HepG2 (cell line): ENCODE results near the gene SMNDC1. TPM values are rescaled to one million over a fixed set of nuclear protein-coding genes. Genes with fewer than 3 reads are reported as not detected.

Experiments
- ATAC-seq: fragments of 200-7000 bp; cut with Tn5 transposase; 3 replicates; pipeline ENCODE4 v1.9.1; 2020; ENCODE audit warnings: mild to moderate bottlenecking, moderate library complexity
- BruUV-seq: library from RNA; stranded (reverse); fragments of 400-500 nt; replicated peaks from 2 replicates; lab custom pipeline; 2021; lab: Mats Ljungman, UMichigan
- CTCF ChIA-PET: fragments of 300-600 bp; formaldehyde crosslinking; extraction: SDS; loops from one replicate; lab custom pipeline; 2021; ENCODE audit warnings: low total read pairs, inconsistent platforms, low intra/inter-chr PET ratio; lab: Yijun Ruan, JAX
- POLR2A ChIA-PET: fragments of 350-600 bp; sonication (Branson Sonifier 250); formaldehyde crosslinking; loops from one replicate; lab custom pipeline; 2020; ENCODE audit warnings: antibody characterized with exemption, inconsistent platforms; lab: Yijun Ruan, JAX
- DNase-seq: peaks from one replicate; pipeline ENCODE4 v3.0.0-alpha.2; 2015; ENCODE audit warnings: low spot score
- FAIRE-seq: peaks from 3 replicates; lab custom pipeline; 2011; peaks lifted over from hg19 to GRCh38; lab: Jason Lieb, UNC
- H2AFZ ChIP-seq: one replicate; pipeline ENCODE4 v1.6.1; 2011; ENCODE audit warnings: low read length, inconsistent platforms
- H3K27ac ChIP-seq: fragments of 300-600 bp; 3 replicates; pipeline ENCODE4 v1.8.0; 2011; ENCODE audit warnings: mixed run types, mild to moderate bottlenecking, mixed read lengths, low read length, inconsistent platforms; ENCODE audit not compliant: insufficient read depth; ENCODE audit errors: extremely low read length
- H3K27me3 ChIP-seq, 2 experiments: fragments of 200-600 bp in 1 of 2; 2 replicates in 1 of 2; 3 replicates in 1 of 2; pipeline versions ENCODE4 v1.6.0 to v1.8.0; 2011; ENCODE audit warnings: low read length in 2 of 2, mild to moderate bottlenecking in 2 of 2, moderate library complexity in 2 of 2, inconsistent platforms in 1 of 2; ENCODE audit not compliant: insufficient read depth in 2 of 2, control insufficient read depth in 1 of 2
- H3K36me3 ChIP-seq, 2 experiments: fragments of 200-600 bp in 1 of 2; replicated peaks in 1 of 2; 2 replicates in 1 of 2; 3 replicates in 1 of 2; pipeline versions ENCODE4 v1.5.1 to v1.8.0; 2011; ENCODE audit warnings: low read length in 2 of 2, inconsistent platforms in 1 of 2; ENCODE audit not compliant: insufficient read depth in 2 of 2, control insufficient read depth in 1 of 2
- H3K4me1 ChIP-seq: 2 replicates; pipeline ENCODE4 v1.5.1; 2012; ENCODE audit warnings: low read length, inconsistent platforms; ENCODE audit not compliant: insufficient read depth
- H3K4me2 ChIP-seq: 2 replicates; pipeline ENCODE4 v1.6.0; 2011; ENCODE audit warnings: low read depth, low read length, inconsistent platforms
- H3K4me3 ChIP-seq, 3 experiments: fragments of 200-600 bp in 1 of 3; sonication (generic), shearing (Covaris generic) in 1 of 3; replicated peaks in 1 of 3; 2 replicates each; pipeline ENCODE4 v1.5.1; 2011 to 2016; ENCODE audit warnings: low read length in 3 of 3, inconsistent platforms in 2 of 3, low read depth in 2 of 3, mild to moderate bottlenecking in 2 of 3, control low read depth in 1 of 3, mixed read lengths in 1 of 3; ENCODE audit not compliant: insufficient read depth in 1 of 3
- H3K79me2 ChIP-seq: one replicate; pipeline ENCODE4 v1.6.1; 2011; ENCODE audit warnings: low read length, inconsistent platforms; ENCODE audit not compliant: insufficient read depth
- H3K9ac ChIP-seq: 2 replicates; pipeline ENCODE4 v1.6.0; 2011; ENCODE audit warnings: mild to moderate bottlenecking, low read depth, low read length, inconsistent platforms; ENCODE audit not compliant: insufficient read depth
- H3K9me3 ChIP-seq: 2 replicates; pipeline ENCODE4 v1.5.1; 2012; ENCODE audit warnings: mild to moderate bottlenecking, low read length
- H4K20me1 ChIP-seq: 2 replicates; pipeline ENCODE4 v1.6.0; 2011; ENCODE audit warnings: inconsistent platforms, mild to moderate bottlenecking, low read length, moderate library complexity; ENCODE audit not compliant: insufficient read depth
- ASH2L ChIP-seq: fragments of 300-600, 200-600 bp; sonication (generic); IDR thresholded peaks from 2 replicates; pipeline ENCODE4 v1.7.0; 2017; ENCODE audit warnings: low read depth, mild to moderate bottlenecking, moderate library complexity, mixed read lengths, low read length; ENCODE audit not compliant: insufficient read length
- BATF2 ChIP-seq: sonication (generic); formaldehyde crosslinking; IDR thresholded peaks from 2 replicates; pipeline ENCODE4 v1.8.0; 2022; ENCODE audit warnings: mild to moderate bottlenecking, missing genetic modification reagents, moderate library complexity
- HMG20A ChIP-seq: IDR thresholded peaks from 2 replicates; pipeline ENCODE4 v1.6.1; 2016; ENCODE audit warnings: borderline replicate concordance
- KLF11 ChIP-seq: IDR thresholded peaks from 2 replicates; pipeline ENCODE4 v1.6.1; 2016; ENCODE audit warnings: missing compliant biosample characterization
- MIER2 ChIP-seq: IDR thresholded peaks from 2 replicates; pipeline ENCODE4 v1.6.1; 2016; ENCODE audit warnings: missing biosample characterization, missing genetic modification reagents
- PATZ1 ChIP-seq: sonication (generic); formaldehyde crosslinking; IDR thresholded peaks from 2 replicates; pipeline ENCODE4 v1.4.0; 2020; ENCODE audit warnings: missing genetic modification reagents
- SALL1 ChIP-seq: sonication (generic); formaldehyde crosslinking; IDR thresholded peaks from 2 replicates; pipeline ENCODE4 v1.8.0; 2022; ENCODE audit warnings: mild to moderate bottlenecking, missing genetic modification reagents
- THAP9 ChIP-seq: sonication (generic); formaldehyde crosslinking; IDR thresholded peaks from 2 replicates; pipeline ENCODE4; 2020; ENCODE audit warnings: missing genetic modification reagents, mild to moderate bottlenecking, borderline replicate concordance
- ZNF280D ChIP-seq: sonication (generic); formaldehyde crosslinking; IDR thresholded peaks from 2 replicates; pipeline ENCODE4 v1.5.1; 2020; ENCODE audit warnings: mild to moderate bottlenecking, missing genetic modification reagents
- ZNF572 ChIP-seq: sonication (generic); formaldehyde crosslinking; IDR thresholded peaks from 2 replicates; pipeline ENCODE4 v1.5.1; 2020; ENCODE audit warnings: mild to moderate bottlenecking, missing genetic modification reagents
- ZNF574 ChIP-seq: sonication (generic); formaldehyde crosslinking; IDR thresholded peaks from 2 replicates; pipeline ENCODE4 v1.4.0; 2020; ENCODE audit warnings: missing genetic modification reagents
- ZNF652 ChIP-seq: IDR thresholded peaks from 2 replicates; pipeline ENCODE4 v1.6.1; 2016; ENCODE audit warnings: low read depth, borderline replicate concordance
- WGBS: methylation state at CpG from one replicate; pipeline ENCODE4 v1.1.6; 2017; ENCODE audit warnings: low lambda C conversion rate; 5-methylcytosine and 5-hydroxymethylcytosine counted together
- in situ Hi-C: cut with HindIII; loops from 2 replicates; pipeline ENCODE4 v1.10.0; 2017; ENCODE audit warnings: low pct_unique_long_range_greater_than_20kb; ENCODE audit not compliant: extremely low pct_ligation_motif_present
- intact Hi-C: fragments of 100-400 bp; cut with micrococcal nuclease; formaldehyde crosslinking; loops from one replicate; pipeline ENCODE4 v1.10.0; 2022; ENCODE audit not compliant: unreplicated experiment
- polyA plus RNA-seq, 8 experiments: library from polyadenylated mRNA; depleted of rRNA in 3 of 8; stranded (reverse) in 7 of 8; unstranded in 1 of 8; fragments of >200 nt; fragmentation: Illumina TruSeq in 4 of 8; extraction: Trizol in 4 of 8; gene quantifications; 2 replicates each; pipeline versions ENCODE4 v1.2.1 to v1.2.3, GENCODE V29; 2011 to 2016; ENCODE audit warnings: low read depth in 4 of 8, missing spikeins in 1 of 8, mixed read lengths in 1 of 8; ENCODE audit not compliant: insufficient read depth in 1 of 8
- total RNA-seq, 5 experiments: library from RNA; depleted of rRNA; stranded (reverse); fragments of >200 nt; fragmentation: Illumina TruSeq; extraction: Trizol; gene quantifications; 2 replicates each; pipeline ENCODE4 v1.2.3, GENCODE V29; 2016; ENCODE audit warnings: low read depth in 1 of 5

SMNDC1 gene
- total and polyA plus RNA-seq, 2 of the 13 experiments (the other 11 are each of a cell fraction or from before 2014, with no cell fraction given): 7.8 to 8.9 TPM

- H2AFZ ChIP-seq: no peak overlapping the region
- 0 out of 2 replicates have a peak, but pooled peaks cover under 1% of the 10 kb centered on the region for H4K20me1 ChIP-seq
- H3K4me2 ChIP-seq: no peak overlapping the region
- in situ Hi-C loops: no loop called here
- 90% methylated on average over 1 of the region's 1 CpG for WGBS
- no peak overlapping the region for H3K4me3 ChIP-seq
- H3K4me1 ChIP-seq: no peaks in the 10 kb centered on the region
- peaks cover 4% of the 10 kb centered on the region; the same call in 1 of the 2 replicates for H3K9me3 ChIP-seq
- POLR2A ChIA-PET: no interaction called here
- H3K27ac ChIP-seq: no peak overlapping the region
- no peak for ATAC-seq
- intact Hi-C loops: no loop called here
- CTCF ChIA-PET: no interaction called here
- H3K79me2 ChIP-seq: no peaks in the 10 kb centered on the region
- no peak overlapping the region for H3K9ac ChIP-seq
- no TSS peak for BruUV-seq
- no peak for DNase-seq
- H3K27me3 ChIP-seq: no peaks in the 10 kb centered on the region; a peak in 1 of 5 replicates
- FAIRE-seq: no peak
- 0 out of 5 replicates have a peak, but pooled peaks cover 0 to 2% of the 10 kb centered on the region in 2 experiments for H3K36me3 ChIP-seq
- TF ChIP-seq ZNF574 (CRISPR knock-in tag) (no peak), SALL1 (CRISPR knock-in tag) (no peak), BATF2 (no peak), HMG20A (CRISPR knock-in tag) (no peak), ZNF652 (CRISPR knock-in tag) (no peak), PATZ1 (CRISPR knock-in tag) (no peak), ZNF280D (CRISPR knock-in tag) (no peak), THAP9 (CRISPR knock-in tag) (no peak), MIER2 (no peak), ZNF572 (CRISPR knock-in tag) (no peak), KLF11 (no peak), ASH2L (no peak)
Measured at GRCh38 chr10:110258542-110258941, 46.2 kb downstream of the SMNDC1 start.
